Neural crest cell (in vitro differentiated cells): ENCODE measurements around the gene DEPP1. TPM values are rescaled to one million over a fixed set of nuclear protein-coding genes. Genes with fewer than 3 reads are reported as not detected.

Experiments used
- DNase-seq: peaks from one replicate; pipeline ENCODE4 v3.0.0; 2021; ENCODE audit warnings: low read depth, mixed read lengths, low spot score
- H3K27ac Mint-ChIP-seq: one replicate; pipeline ENCODE4 v1.8.0; 2021; ENCODE audit warnings: mild to moderate bottlenecking, mixed read lengths; ENCODE audit not compliant: unreplicated experiment
- H3K27me3 Mint-ChIP-seq: 2 replicates; pipeline ENCODE4 v1.8.0; 2021; ENCODE audit warnings: low read depth, mild to moderate bottlenecking, mixed read lengths
- H3K36me3 Mint-ChIP-seq: 2 replicates; pipeline ENCODE4 v1.8.0; 2021; ENCODE audit warnings: low read depth, mild to moderate bottlenecking, mixed read lengths
- H3K4me1 Mint-ChIP-seq: 2 replicates; pipeline ENCODE4 v1.8.0; 2021; ENCODE audit warnings: mixed read lengths
- H3K4me3 Mint-ChIP-seq: one replicate; pipeline ENCODE4 v1.8.0; 2021; ENCODE audit warnings: mild to moderate bottlenecking, mixed read lengths
- H3K9me3 Mint-ChIP-seq: 2 replicates; pipeline ENCODE4 v1.8.0; 2021; ENCODE audit warnings: mixed read lengths
- CTCF ChIP-seq: fragments of 200-600 bp; sonication (generic); conservative IDR thresholded peaks from 2 replicates; pipeline ENCODE4 v1.5.0; 2021; ENCODE audit warnings: antibody characterized with exemption, mild to moderate bottlenecking
- total RNA-seq: library from RNA; stranded (reverse); gene quantifications from 2 replicates; pipeline ENCODE4 v1.2.1, GENCODE V29; 2021

Gene DEPP1
- total RNA-seq, 1 donor from 2014 or later: 1.1 TPM

- Mint-ChIP-seq H3K27ac (peak overlapping the region; percentile 52), H3K4me1 (peaks cover 46% of the 10 kb centered on the region), H3K9me3 (no peaks in the 10 kb centered on the region), H3K36me3 (no peaks in the 10 kb centered on the region), H3K27me3 (no peaks in the 10 kb centered on the region), H3K4me3 (no peak overlapping the region)
- TF ChIP-seq CTCF: no peak
- no peak for DNase-seq
Observed at GRCh38 chr10:44980309-44981171, 1.9 kb upstream of the DEPP1 start.

- H3K9me3 Mint-ChIP-seq: no peaks in the 10 kb centered on the region
- H3K4me3 Mint-ChIP-seq: no peak overlapping the region
- no peak for DNase-seq
- H3K27ac Mint-ChIP-seq: peak overlapping the region; percentile 57
- no peak for TF ChIP-seq CTCF
- peaks cover 49% of the 10 kb centered on the region for H3K4me1 Mint-ChIP-seq
- no peaks in the 10 kb centered on the region for H3K36me3 Mint-ChIP-seq
- no peaks in the 10 kb centered on the region for H3K27me3 Mint-ChIP-seq
Observed at GRCh38 chr10:44979281-44980191, 927 bp upstream of the DEPP1 start.

GRCh38 chr10:44978213-44978569, 418 bp downstream of the DEPP1 start:
- Mint-ChIP-seq H3K9me3 (no peaks in the 10 kb centered on the region), H3K4me3 (peak overlapping the region; percentile 72), H3K27ac (no peak overlapping the region), H3K27me3 (no peaks in the 10 kb centered on the region), H3K4me1 (peaks cover 62% of the 10 kb centered on the region), H3K36me3 (no peaks in the 10 kb centered on the region)
- peak; percentile 2 for TF ChIP-seq CTCF
- no peak for DNase-seq

- H3K27me3 Mint-ChIP-seq: no peaks in the 10 kb centered on the region
- TF ChIP-seq CTCF: peak; percentile 9
- peak overlapping the region; percentile 27 for H3K27ac Mint-ChIP-seq
- no peak for DNase-seq
- no peaks in the 10 kb centered on the region for H3K36me3 Mint-ChIP-seq
- no peaks in the 10 kb centered on the region for H3K9me3 Mint-ChIP-seq
- H3K4me1 Mint-ChIP-seq: peaks cover 62% of the 10 kb centered on the region
- peak overlapping the region; percentile 51 for H3K4me3 Mint-ChIP-seq
Observed at GRCh38 chr10:44977287-44978212, 1.1 kb downstream of the DEPP1 start.
